M059J (cell line): ENCODE results near the gene ZNF534. TPM values are rescaled to one million over a fixed set of nuclear protein-coding genes. Genes with fewer than 3 reads are reported as not detected.
"Not testable (repeated sequence)": the region's sequence is repeated elsewhere in the genome, so short reads cannot be mapped to it uniquely, and the experiment has no call there.

Experiments
- DNase-seq: peaks from one replicate; pipeline ENCODE4 v3.0.0-alpha.2; 2012; ENCODE audit warnings: low read depth
- total RNA-seq: library from RNA; depleted of rRNA; stranded (reverse); fragments of >200 nt; shearing (Covaris generic); gene quantifications from 2 replicates; pipeline ENCODE4 v1.2.3, GENCODE V29; 2014; rRNA removed

ZNF534 gene
- total RNA-seq, 1 experiment from 2014 or later: not detected

DNA sequence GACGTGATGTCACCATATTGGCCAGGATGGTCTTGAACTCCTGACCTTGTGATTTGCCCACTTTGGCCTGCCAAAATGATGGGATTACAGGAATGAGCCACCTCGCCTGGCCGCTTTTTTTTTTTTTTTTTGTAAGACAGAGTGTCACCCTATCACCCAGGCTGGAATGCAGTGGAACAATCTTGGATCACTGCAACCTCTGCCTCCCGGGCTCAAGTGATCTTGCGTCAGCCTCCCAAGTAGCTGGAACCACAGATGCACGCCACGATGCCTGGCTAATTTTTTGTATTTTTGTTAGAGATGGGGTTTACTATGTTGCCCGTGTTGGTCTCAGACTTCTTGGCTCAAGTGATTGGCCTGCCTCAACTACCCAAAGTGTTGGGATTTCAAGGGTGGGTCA lies 69.6 kb downstream of the ZNF534 start:
- DNase-seq: no peak

- not testable (repeated sequence) for DNase-seq
Observed at GRCh38 chr19:52500474-52500873, 71.5 kb downstream of the ZNF534 start.

- not testable (repeated sequence) for DNase-seq
Observed at GRCh38 chr19:52500991-52501390, 72.0 kb downstream of the ZNF534 start.

Other genes starting within 250 kb of the ZNF534 start
- gene PPP2R1A, start 239.1 kb upstream of the ZNF534 start, total RNA-seq: 152 and 204 TPM in 2 replicates
- gene ZNF766, start 159.6 kb upstream of the ZNF534 start, total RNA-seq: 23.9 and 24.6 TPM in 2 replicates
- gene ZNF480, start 132.0 kb upstream of the ZNF534 start, total RNA-seq: 10.2 and 13.6 TPM in 2 replicates
- gene ZNF610, start 92.9 kb upstream of the ZNF534 start, total RNA-seq: 3.5 and 4.5 TPM in 2 replicates
- gene ZNF880, start 59.2 kb upstream of the ZNF534 start, total RNA-seq: 16.5 and 17.0 TPM in 2 replicates
- gene ZNF528, start 31.3 kb upstream of the ZNF534 start, total RNA-seq: 20.1 and 28.4 TPM in 2 replicates
- 0.30 and 3.7 TPM in 2 replicates for gene ZNF578, start 24.4 kb downstream of the ZNF534 start, total RNA-seq
- gene ZNF808, start 98.5 kb downstream of the ZNF534 start, total RNA-seq: 13.3 and 19.9 TPM in 2 replicates
- 5.2 and 13.4 TPM in 2 replicates for gene ZNF701, start 141.1 kb downstream of the ZNF534 start, total RNA-seq
- 27.1 and 54.4 TPM in 2 replicates for gene ZNF83, start 209.2 kb downstream of the ZNF534 start, total RNA-seq